Activated naive CD8-positive, alpha-beta T cell (primary cell): ENCODE data around the gene LRRC28.

Experiments
- H3K27ac Mint-ChIP-seq: one replicate; pipeline ENCODE4 v1.8.0; 2021; ENCODE audit warnings: mixed read lengths
- H3K27me3 Mint-ChIP-seq: one replicate; pipeline ENCODE4 v1.8.0; 2021; ENCODE audit warnings: mixed read lengths
- H3K36me3 Mint-ChIP-seq: one replicate; pipeline ENCODE4 v1.8.0; 2021; ENCODE audit warnings: mixed read lengths
- H3K4me1 Mint-ChIP-seq: one replicate; pipeline ENCODE4 v1.8.0; 2021; ENCODE audit warnings: low read depth, mixed read lengths
- H3K4me3 Mint-ChIP-seq: one replicate; pipeline ENCODE4 v1.8.0; 2021; ENCODE audit warnings: mild to moderate bottlenecking, mixed read lengths
- H3K9me3 Mint-ChIP-seq: one replicate; pipeline ENCODE4 v1.8.0; 2021; ENCODE audit warnings: low read depth, mixed read lengths

LRRC28 gene

GRCh38 chr15:99413955-99414754 lies 162.9 kb downstream of the LRRC28 start:
- no peaks in the 10 kb centered on the region for H3K9me3 Mint-ChIP-seq
- no peaks in the 10 kb centered on the region for H3K36me3 Mint-ChIP-seq
- peaks cover 8% of the 10 kb centered on the region for H3K4me1 Mint-ChIP-seq
- H3K4me3 Mint-ChIP-seq = no peak overlapping the region
- no peaks in the 10 kb centered on the region for H3K27me3 Mint-ChIP-seq
- no peak overlapping the region for H3K27ac Mint-ChIP-seq

DNA sequence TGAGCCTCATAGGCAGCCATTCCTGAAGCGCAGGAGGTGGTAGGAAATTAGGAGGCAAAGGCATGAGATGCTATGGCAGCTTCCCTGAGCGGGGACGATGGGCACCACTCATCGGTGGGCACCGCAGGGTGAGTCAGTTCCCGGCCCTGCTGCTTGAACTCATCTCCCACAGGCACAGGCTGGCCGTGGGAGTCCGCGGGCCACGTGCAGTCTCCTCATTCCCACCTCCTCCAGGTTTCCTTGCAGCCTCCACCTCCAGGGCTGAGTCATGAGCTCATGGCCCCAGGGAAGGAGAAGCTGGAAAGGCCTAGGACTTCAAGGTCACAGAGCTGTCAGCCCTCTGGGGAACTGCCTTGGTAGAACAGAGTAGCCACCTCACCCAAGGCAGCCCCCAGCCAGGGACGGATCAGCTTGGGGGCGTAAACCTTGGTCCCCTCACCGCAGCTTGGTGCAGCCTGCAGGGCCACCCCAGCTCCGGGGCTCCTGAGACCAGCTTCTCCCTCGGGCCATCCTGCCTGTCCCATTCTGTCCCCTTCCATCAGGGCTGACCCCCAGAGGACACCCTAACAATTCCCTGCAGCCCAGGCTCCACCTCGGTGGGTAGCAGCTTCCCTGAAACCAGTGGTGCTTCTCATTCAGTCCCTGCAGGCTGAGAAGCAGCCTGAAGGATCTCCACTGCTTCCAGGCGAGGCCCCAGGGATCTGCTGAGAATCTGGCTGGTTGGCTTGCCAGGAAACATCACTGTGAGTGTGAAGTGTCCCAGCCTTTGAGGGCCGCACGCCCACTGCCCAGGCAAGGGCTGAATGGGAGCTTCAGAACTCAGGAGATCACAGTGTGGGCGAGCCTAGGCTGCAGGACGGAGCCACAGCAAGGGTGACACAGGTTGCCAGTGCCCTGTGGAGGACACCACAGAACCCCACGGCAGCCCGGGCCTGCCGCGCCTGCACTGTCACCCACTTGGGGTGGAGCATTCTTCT lies 163.8 kb downstream of the LRRC28 start:
- no peaks in the 10 kb centered on the region for H3K27me3 Mint-ChIP-seq
- H3K4me1 Mint-ChIP-seq = peaks cover 9% of the 10 kb centered on the region
- no peaks in the 10 kb centered on the region for H3K9me3 Mint-ChIP-seq
- no peaks in the 10 kb centered on the region for H3K36me3 Mint-ChIP-seq
- no peak overlapping the region for H3K27ac Mint-ChIP-seq
- H3K4me3 Mint-ChIP-seq = no peak overlapping the region

DNA sequence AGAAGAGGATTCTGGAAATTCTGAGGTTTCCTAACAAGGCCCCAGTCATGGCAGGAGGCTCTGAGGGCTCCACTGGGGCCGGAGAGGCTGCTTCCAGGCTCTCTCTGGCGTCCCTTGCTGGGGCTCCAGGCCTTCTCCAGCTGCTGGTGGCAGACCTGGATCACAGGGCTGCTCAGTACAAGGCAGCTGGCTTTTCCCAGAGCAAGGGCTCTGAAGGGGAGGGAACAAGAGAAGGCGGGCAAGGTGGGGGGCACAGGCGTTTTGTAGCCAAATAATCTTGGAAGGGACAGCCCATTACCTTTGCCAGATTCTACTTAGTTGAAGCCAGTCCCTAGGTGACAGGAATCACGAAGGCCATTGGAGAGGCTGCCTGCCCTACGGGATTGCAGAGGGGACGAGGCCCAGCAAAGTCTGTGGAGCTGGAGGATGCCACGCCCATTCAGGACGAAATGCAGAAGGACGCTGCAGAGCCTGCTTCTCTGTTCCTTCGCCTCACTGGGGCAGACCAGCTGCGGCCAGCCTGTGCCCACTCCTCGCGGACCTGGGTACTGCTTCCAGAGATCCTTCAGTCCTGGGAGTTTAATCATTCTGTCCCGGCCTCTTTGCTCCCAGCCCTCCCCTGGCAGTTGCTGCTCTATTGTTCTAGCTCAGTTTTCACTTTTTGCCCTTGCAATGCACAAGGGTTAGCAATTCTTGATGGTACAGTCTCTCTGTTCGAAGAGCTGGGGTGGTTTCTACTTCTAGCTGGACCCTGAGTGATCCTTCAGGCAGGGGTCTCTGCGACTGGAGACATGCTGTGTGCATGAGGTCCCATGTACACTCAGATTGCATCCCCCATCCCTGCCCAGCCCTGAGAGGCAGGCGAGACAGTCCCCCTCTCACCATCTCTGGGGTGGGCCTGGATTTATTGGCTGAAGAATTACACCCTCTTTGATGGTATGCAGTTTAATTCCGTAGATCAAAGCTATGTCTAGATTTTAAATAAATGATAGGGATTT lies 165.2 kb downstream of the LRRC28 start:
- Mint-ChIP-seq H3K27ac (no peak overlapping the region), H3K36me3 (no peaks in the 10 kb centered on the region), H3K27me3 (no peaks in the 10 kb centered on the region), H3K4me3 (no peak overlapping the region), H3K4me1 (peaks cover 19% of the 10 kb centered on the region), H3K9me3 (no peaks in the 10 kb centered on the region)

- no peaks in the 10 kb centered on the region for H3K36me3 Mint-ChIP-seq
- H3K4me3 Mint-ChIP-seq = peak overlapping the region; percentile 21
- H3K27me3 Mint-ChIP-seq = no peaks in the 10 kb centered on the region
- H3K9me3 Mint-ChIP-seq = no peaks in the 10 kb centered on the region
- peak overlapping the region; percentile 62 for H3K27ac Mint-ChIP-seq
- peaks cover 61% of the 10 kb centered on the region for H3K4me1 Mint-ChIP-seq
Observed at GRCh38 chr15:99421172-99421656, 169.9 kb downstream of the LRRC28 start.

- Mint-ChIP-seq H3K9me3 (no peaks in the 10 kb centered on the region), H3K4me1 (peaks cover 67% of the 10 kb centered on the region), H3K36me3 (no peaks in the 10 kb centered on the region), H3K4me3 (peak overlapping the region; percentile 21), H3K27ac (peak overlapping the region; percentile 64), H3K27me3 (no peaks in the 10 kb centered on the region)
Observed at GRCh38 chr15:99421758-99422157, 170.5 kb downstream of the LRRC28 start.

GRCh38 chr15:99423186-99424130 lies 172.2 kb downstream of the LRRC28 start:
- no peaks in the 10 kb centered on the region for H3K27me3 Mint-ChIP-seq
- peak overlapping the region; percentile 33 for H3K4me3 Mint-ChIP-seq
- H3K9me3 Mint-ChIP-seq = no peaks in the 10 kb centered on the region
- H3K36me3 Mint-ChIP-seq = no peaks in the 10 kb centered on the region
- peak overlapping the region; percentile 34 for H3K27ac Mint-ChIP-seq
- peaks cover 73% of the 10 kb centered on the region for H3K4me1 Mint-ChIP-seq

DNA sequence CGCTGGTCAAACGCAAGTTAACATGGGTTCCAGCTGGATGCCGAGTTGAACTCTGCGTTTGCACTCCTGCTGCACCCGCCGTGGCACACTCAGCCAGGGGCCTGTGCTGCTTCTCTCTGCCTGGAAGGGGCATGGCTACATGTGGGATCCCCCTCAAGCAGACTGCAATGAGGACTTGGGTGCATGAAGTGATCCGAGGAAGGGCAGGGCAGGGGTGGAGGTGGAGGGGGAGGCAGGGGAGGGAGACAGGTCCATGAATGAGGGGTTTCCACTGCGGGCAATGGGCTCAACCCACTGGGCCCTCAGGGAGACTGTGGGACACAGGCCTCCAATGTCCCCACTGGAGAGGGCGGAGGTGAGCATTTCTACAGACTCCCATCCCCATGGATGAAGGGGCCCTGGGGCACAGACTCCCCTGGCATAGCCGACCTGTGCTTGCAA lies 172.9 kb downstream of the LRRC28 start:
- H3K27ac Mint-ChIP-seq = peak overlapping the region; percentile 87
- no peaks in the 10 kb centered on the region for H3K36me3 Mint-ChIP-seq
- no peaks in the 10 kb centered on the region for H3K27me3 Mint-ChIP-seq
- H3K4me1 Mint-ChIP-seq = peaks cover 72% of the 10 kb centered on the region
- H3K9me3 Mint-ChIP-seq = no peaks in the 10 kb centered on the region
- H3K4me3 Mint-ChIP-seq = peak overlapping the region; percentile 68

DNA sequence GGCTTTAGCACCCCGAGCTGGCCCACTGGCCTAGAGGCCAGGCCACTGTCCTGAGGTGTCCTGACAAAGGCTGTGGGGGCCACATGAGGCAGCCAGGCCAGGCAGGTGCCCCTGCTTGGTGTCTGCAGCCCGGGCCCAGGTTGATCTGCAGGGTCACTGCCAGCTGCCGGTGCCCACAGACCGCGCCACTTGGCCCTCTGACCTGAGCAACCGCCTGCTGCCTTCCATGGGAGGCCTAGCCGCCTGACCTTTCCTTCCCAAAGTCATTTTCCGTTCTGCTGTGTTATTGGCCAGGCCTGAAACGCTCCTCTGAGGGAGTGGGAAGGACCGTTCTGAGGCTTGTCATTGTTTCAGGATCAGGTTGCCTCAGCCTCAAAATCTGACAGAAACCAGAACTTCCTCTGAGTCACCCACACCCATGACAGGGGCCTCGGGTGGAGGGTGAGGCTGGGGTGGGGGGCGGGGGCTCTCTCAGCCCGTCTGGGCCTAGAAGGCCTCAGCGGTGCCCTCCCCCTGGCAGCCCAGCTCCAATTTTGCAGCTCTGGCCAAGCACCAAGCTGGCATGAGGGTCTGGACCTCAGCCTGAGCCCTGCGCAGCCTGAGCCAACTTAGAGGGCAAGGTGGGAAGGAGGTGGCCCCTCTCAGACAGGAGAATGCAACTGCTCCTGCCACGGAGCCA lies 173.8 kb downstream of the LRRC28 start:
- Mint-ChIP-seq H3K4me3 (peak overlapping the region; percentile 68), H3K4me1 (peaks cover 71% of the 10 kb centered on the region)

DNA sequence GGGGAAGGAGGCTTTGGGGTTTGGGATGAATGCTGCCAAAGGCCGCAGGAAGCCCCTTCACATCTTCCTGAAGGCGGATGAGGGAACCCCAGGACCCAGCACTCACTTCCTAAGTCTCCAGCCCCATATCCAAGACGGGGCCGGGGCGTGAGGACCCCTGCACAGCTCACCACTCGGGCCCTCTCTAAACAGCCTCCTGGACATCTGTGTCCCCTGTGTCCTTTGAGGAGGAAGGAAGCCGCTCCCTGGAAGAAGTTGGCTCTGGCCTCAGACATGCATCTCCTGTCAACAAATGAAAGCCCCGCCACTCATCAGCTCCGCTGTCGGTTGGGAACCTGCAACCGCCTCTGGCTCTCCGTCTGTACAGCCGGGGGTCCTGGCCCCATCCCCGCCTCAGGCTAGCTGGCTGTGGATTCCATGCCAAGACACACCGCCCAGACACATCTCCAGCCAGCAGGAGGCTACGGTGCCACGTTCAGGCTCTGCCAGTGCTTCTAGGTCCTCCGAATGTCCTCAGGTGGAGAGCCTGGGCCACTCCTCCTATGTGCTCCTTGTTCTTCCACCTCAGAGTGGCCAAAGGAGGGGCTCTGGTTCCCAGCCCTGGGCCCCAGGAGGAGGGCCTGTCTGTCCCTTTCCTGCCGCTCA lies 174.5 kb downstream of the LRRC28 start:
- H3K27ac Mint-ChIP-seq = peak overlapping the region; percentile 78
- H3K36me3 Mint-ChIP-seq = no peaks in the 10 kb centered on the region
- no peak overlapping the region for H3K4me3 Mint-ChIP-seq
- H3K9me3 Mint-ChIP-seq = no peaks in the 10 kb centered on the region
- H3K4me1 Mint-ChIP-seq = peaks cover 65% of the 10 kb centered on the region
- no peaks in the 10 kb centered on the region for H3K27me3 Mint-ChIP-seq

More for the DNA sequence above, 173.8 kb downstream of the LRRC28 start:
- H3K9me3 Mint-ChIP-seq = no peaks in the 10 kb centered on the region
- no peaks in the 10 kb centered on the region for H3K27me3 Mint-ChIP-seq
- H3K27ac Mint-ChIP-seq = peak overlapping the region; percentile 87
- H3K36me3 Mint-ChIP-seq = no peaks in the 10 kb centered on the region

GRCh38 chr15:99426431-99427105 lies 175.3 kb downstream of the LRRC28 start:
- Mint-ChIP-seq H3K27ac (no peak overlapping the region), H3K36me3 (no peaks in the 10 kb centered on the region), H3K4me1 (peaks cover 62% of the 10 kb centered on the region), H3K4me3 (no peak overlapping the region), H3K9me3 (no peaks in the 10 kb centered on the region), H3K27me3 (no peaks in the 10 kb centered on the region)

- H3K9me3 Mint-ChIP-seq = no peaks in the 10 kb centered on the region
- peaks cover 62% of the 10 kb centered on the region for H3K4me1 Mint-ChIP-seq
- H3K27me3 Mint-ChIP-seq = no peaks in the 10 kb centered on the region
- peak overlapping the region; percentile 5 for H3K27ac Mint-ChIP-seq
- H3K36me3 Mint-ChIP-seq = no peaks in the 10 kb centered on the region
- H3K4me3 Mint-ChIP-seq = no peak overlapping the region
Observed at GRCh38 chr15:99427210-99427609, 175.9 kb downstream of the LRRC28 start.
